ENCODE data around the gene DMRT2.

The DMRT2 gene

DNA sequence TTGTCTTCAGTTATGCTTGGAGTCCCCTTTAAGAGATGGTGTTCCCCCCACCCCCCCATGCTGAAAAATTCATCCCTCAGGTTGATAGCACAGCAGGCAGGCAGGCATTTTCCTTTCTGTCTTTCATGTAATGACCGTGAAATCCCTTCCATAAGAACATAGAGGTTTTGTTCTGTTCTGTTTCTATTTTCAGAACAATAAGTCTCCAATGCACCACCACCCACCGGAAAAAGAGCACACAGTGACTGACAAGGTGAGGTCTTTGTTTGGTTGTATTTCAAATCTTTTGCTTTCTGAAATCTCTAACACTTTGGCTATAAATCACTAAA lies 52.4 kb downstream of the DMRT2 start:
- Histone ChIP-seq H3K27ac (ENCODE audit: low read depth, low read length) (no peak overlapping the region), H3K27me3 (ENCODE audit: low read length) (no peaks in the 10 kb centered on the region), H4K20me1 (ENCODE audit: low read depth, low read length) (no peaks in the 10 kb centered on the region), H3K4me3 (ENCODE audit: insufficient read depth, low read length, poor library complexity, severe bottlenecking) (no peak overlapping the region), H3K4me2 (ENCODE audit: low read depth, low read length, poor library complexity, severe bottlenecking) (no peak overlapping the region), H3K36me3 (ENCODE audit: low read length) (no peaks in the 10 kb centered on the region), H3K9ac (ENCODE audit: low read length) (no peak overlapping the region), H2AFZ (ENCODE audit: low read depth, low read length, severe bottlenecking) (no peak overlapping the region), H3K79me2 (ENCODE audit: insufficient read depth, low read length) (no peaks in the 10 kb centered on the region), H3K9me3 (ENCODE audit: insufficient read depth, low read length) (no peaks in the 10 kb centered on the region), H3F3A (ENCODE audit: insufficient read depth) (no peaks in the 10 kb centered on the region), H3K9me2 (replicated peaks; ENCODE audit: insufficient read depth, low read length) (no peaks in the 10 kb centered on the region)
- TF ChIP-seq, protein P1, sequence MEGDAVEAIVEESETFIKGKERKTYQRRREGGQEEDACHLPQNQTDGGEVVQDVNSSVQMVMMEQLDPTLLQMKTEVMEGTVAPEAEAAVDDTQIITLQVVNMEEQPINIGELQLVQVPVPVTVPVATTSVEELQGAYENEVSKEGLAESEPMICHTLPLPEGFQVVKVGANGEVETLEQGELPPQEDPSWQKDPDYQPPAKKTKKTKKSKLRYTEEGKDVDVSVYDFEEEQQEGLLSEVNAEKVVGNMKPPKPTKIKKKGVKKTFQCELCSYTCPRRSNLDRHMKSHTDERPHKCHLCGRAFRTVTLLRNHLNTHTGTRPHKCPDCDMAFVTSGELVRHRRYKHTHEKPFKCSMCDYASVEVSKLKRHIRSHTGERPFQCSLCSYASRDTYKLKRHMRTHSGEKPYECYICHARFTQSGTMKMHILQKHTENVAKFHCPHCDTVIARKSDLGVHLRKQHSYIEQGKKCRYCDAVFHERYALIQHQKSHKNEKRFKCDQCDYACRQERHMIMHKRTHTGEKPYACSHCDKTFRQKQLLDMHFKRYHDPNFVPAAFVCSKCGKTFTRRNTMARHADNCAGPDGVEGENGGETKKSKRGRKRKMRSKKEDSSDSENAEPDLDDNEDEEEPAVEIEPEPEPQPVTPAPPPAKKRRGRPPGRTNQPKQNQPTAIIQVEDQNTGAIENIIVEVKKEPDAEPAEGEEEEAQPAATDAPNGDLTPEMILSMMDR (IDR thresholded peaks at IDR 0.05; ENCODE audit: insufficient read depth, low read length, poor library complexity, severe bottlenecking), result no peak
- no peak for TF ChIP-seq EZH2phosphoT487 (conservative IDR thresholded peaks at IDR 0.05; ENCODE audit: low read length)

Measured in SU-DHL-6 (cell line).